ENCODE results near the gene TMEM59L. TPM values are rescaled to one million over a fixed set of nuclear protein-coding genes. Genes with fewer than 3 reads are reported as not detected.
A peak's percentile ranks its signal among the peaks of the same experiment; 100 is the strongest.
"Not testable (repeated sequence)": the region's sequence is repeated elsewhere in the genome, so short reads cannot be mapped to it uniquely, and the experiment has no call there.

Gene TMEM59L
- total RNA-seq, 1 donor from 2014 or later, result 6.3 TPM

- peak; percentile 86 for DNase-seq (ENCODE audit: low spot score)
Measured at GRCh38 chr19:18594096-18594823, 18.4 kb upstream of the TMEM59L start.

- no peak for DNase-seq (ENCODE audit: low spot score)
Measured at GRCh38 chr19:18594824-18595373, 17.8 kb upstream of the TMEM59L start.

GRCh38 chr19:18595475-18595874, 17.2 kb upstream of the TMEM59L start:
- DNase-seq (ENCODE audit: low spot score), result no peak

DNA sequence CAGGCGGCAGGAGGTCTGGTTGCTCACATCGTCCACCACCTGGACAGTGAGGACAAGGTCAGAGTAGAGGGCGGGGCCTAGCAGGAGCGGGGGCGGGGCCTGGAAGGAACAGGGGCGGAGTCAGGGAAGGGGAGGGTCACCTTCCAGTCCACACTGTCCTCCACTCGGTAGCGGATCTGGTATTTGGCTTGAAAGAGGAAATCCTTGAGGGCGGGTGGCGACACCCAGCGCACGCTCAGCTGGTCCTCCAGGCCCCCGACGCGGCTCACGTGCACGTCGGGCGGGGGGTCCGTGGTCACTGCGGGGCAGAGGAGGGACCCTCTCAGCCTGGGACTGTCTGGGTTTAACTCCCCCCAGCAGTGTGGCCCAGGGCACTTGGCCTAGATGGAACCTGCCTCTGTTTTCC, 15.9 kb upstream of the TMEM59L start:
- DNase-seq (ENCODE audit: low spot score), result no peak

- DNase-seq (ENCODE audit: low spot score), result no peak
Measured at GRCh38 chr19:18597809-18598660, 14.6 kb upstream of the TMEM59L start.

- no peak for DNase-seq (ENCODE audit: low spot score)
Measured at GRCh38 chr19:18599485-18599884, 13.2 kb upstream of the TMEM59L start.

GRCh38 chr19:18600692-18601397, 11.8 kb upstream of the TMEM59L start:
- DNase-seq (ENCODE audit: low spot score), result not testable (repeated sequence)

- no peak for DNase-seq (ENCODE audit: low spot score)
Measured at GRCh38 chr19:18601875-18602274, 10.8 kb upstream of the TMEM59L start.

DNA sequence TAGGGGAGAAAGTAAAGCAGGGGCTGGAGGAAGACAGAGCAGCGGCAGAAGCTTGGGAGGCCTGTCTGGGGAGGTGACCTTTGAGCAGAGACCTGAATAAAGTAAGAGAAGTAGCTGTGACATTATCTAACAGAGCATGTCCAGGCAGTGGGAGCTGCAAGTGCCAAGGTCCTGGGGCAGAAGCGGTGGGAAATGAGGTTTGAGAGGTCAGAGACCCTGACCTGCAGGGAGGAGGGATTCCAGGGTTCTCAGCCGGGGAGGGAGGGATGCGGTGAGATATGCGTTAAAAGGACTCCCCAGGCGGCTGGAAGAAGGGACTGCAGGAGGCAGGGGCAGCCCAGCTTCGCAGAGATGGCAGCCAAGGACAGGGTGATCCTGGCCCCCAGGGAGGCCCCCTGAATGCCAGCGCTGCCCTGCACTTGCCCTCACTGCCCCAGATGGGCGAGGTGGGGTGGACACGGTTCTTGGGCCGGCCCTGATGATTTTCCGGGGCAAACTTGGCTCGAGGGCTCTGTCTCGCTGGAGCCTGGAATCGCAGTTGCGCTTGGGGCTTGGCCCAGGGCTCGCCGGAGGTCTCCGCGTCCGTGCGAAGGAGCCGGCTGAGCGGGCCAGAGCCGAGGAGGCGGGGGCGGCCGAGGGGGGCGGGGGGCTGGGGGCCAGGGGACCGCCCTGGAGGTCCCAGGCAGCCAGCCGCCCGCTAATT, 9.3 kb upstream of the TMEM59L start:
- no peak for DNase-seq (ENCODE audit: low spot score)

DNA sequence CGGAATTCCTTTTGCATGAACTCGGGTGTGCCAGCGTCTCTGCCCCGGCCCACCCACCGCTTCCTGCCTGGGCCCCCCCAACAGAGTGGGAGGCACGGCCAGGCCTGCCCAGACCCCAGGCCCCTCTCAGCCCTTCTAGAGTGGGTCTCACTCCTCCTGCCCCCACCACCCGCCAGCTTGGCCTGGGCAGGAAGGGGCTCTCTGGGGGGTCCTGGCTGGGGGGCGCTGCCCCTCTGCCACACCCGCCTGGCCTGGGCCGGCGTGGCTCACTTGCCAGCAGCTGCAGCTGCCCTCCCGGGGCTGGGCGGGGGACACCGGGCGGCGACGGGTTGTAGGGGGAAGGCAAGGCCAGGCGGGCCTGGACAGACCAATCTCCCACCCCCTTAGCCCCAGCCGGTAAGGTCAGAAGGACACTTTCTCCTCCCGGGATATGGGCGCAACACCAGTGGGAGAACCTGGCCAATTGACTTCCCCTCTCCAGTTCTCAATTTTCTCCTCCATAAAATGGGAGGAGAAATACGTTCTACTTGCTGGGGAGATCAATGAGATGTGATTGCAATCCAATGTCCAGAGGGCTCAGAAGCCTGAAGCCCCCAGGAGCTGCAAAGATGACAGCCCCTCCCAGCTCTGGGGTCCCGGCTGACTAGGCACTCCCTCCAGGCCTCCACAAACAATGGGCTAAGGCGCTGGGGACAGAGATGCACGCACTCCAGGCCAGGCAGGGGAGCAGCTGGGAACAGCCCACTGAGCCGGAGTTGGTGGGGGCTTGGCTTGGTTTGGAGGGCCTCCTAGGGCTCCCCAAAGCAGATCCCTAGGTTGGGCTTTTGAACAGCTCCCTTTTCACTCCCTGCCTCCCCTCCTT, 8.5 kb upstream of the TMEM59L start:
- no peak for DNase-seq (ENCODE audit: low spot score)

GRCh38 chr19:18604820-18605159, 7.9 kb upstream of the TMEM59L start:
- no peak for DNase-seq (ENCODE audit: low spot score)

DNA sequence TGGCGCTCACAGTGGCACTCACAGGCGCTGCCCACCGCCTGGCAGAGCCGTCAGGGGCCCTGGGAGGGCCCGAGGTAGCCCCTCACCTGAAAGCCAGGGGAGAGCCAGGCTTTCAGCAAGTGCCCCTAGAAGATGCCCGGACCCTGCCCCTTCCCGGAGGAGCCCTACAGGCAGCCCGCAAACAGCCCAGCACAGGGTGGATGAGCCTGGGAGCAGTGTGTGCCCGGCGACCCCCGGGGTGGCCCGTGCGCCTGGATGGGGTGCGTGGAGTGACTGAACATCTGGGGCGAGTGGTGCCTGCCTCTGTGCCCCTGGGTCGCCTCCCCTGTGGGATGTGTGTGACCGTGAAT, 7.5 kb upstream of the TMEM59L start:
- no peak for DNase-seq (ENCODE audit: low spot score)

DNA sequence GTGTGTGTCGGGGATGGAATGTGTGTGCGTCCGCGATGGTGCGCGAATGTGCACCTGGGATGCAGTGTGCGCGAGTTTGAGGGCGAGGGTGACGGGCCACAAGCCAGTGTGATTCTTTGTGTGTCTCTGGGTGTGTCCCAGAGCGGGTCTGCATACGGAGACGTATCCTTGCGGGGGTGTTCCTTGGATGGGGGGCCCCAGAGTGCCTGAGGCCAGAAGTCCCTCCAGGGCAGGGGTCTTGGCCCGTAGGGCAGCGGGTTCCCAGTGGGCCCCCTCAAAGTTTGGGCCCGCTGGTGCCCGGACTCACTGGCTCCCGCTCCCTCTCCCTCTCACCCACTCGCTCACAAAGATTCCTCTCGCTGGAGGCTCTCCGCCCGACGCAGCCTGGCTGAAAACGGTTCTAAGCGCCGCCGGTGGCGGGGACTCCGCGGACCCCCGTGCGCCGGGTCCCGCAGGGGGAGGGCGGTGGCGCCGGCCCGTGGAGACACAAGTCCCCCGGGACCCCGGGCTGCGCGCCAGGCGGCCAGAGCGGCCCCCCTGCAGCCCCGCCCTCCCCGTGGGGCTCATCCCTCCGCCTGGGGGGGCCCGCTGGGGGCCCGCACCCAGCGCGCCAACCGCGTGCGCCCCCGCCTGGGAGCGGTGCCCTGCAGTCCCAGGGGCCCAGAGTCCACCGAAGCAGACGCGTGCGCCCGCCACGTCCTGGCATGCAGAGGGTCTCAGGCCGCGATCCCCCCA, 7.0 kb upstream of the TMEM59L start:
- no peak for DNase-seq (ENCODE audit: low spot score)

GRCh38 chr19:18606281-18607225, 6.1 kb upstream of the TMEM59L start, which contains the start of gene CRLF1:
TSS of gene CRLF1 (minus strand) at chr19:18606799. CDS start at chr19:18606656, 143 bp downstream.
- DNase-seq (ENCODE audit: low spot score), result no peak

DNA sequence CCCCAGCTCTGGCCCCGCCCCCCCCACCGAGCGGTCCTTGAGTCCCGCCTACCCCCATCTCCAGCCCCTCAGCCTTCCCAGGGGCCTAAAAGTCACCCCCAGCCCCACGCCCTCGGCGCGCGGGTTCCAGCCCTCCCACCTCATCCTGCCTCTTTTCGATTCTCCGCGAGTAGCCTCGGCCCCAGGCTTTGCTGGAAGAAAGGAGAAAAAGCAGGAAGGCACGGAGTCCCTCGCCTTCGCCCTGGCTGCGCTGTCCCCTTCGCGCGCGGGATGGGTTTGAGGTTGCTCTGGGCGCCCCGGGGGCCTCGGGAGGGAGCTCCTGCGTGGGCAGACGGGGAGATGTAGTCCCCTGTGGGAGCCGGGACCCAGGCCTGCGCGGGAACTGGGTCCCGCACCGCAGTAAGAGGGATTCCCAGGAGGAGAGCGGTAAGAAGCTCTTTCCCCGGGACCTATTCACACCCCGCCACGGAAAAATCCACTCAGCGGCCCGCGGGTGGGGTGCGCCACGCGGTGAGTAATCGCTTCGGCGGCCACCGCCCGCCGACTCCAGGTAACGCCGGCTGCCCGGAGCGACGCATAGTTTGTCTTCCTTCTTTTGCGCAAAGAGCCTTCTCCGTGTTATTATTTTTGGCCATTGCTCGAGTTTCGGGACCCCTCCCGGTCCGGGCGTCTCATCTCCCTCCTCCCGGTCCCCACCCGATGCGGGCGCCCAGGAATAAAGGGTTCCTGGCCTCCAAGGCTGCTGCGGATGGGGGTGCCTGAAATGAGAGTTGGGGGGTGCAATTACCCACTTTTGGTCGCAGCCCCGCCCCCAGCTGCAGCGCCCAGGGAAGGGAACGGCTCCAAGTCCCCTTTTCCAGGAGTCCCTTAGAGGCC, 5.2 kb upstream of the TMEM59L start:
- no peak for DNase-seq (ENCODE audit: low spot score)

GRCh38 chr19:18608102-18608804, 4.4 kb upstream of the TMEM59L start:
- DNase-seq (ENCODE audit: low spot score), result no peak

Data from umbilical cord (tissue), 2 donors.